Parathyroid adenoma (tissue), 2 donors: ENCODE measurements around the gene MT3.

ENCODE experiments used
- H2AFZ ChIP-seq: fragments of 300-600 bp; sonication (generic); one replicate; pipeline ENCODE4 v1.7.0; 2017; ENCODE audit warnings: antibody characterized with exemption, mild to moderate bottlenecking
- H3K27ac ChIP-seq: fragments of 300-600 bp; sonication (generic); one replicate; pipeline ENCODE4 v1.7.0; 2017
- H3K27me3 ChIP-seq: fragments of 300-600 bp; sonication (generic); one replicate; pipeline ENCODE4 v1.7.0; 2017; ENCODE audit warnings: low read length; ENCODE audit not compliant: control insufficient read depth, insufficient read depth
- H3K36me3 ChIP-seq: fragments of 300-600 bp; sonication (generic); one replicate; pipeline ENCODE4 v1.7.0; 2017; ENCODE audit warnings: low read length; ENCODE audit not compliant: control insufficient read depth, insufficient read depth
- H3K4me1 ChIP-seq: fragments of 300-600 bp; sonication (generic); one replicate; pipeline ENCODE4 v1.7.0; 2017; ENCODE audit warnings: control low read depth
- H3K4me2 ChIP-seq: fragments of 300-600 bp; sonication (generic); one replicate; pipeline ENCODE4 v1.7.0; 2017; ENCODE audit warnings: low read length
- H3K4me3 ChIP-seq: fragments of 300-600 bp; sonication (generic); one replicate; pipeline ENCODE4 v1.7.0; 2017; ENCODE audit warnings: low read depth, low read length
- H3K79me2 ChIP-seq: fragments of 300-600 bp; sonication (generic); one replicate; pipeline ENCODE4 v1.7.0; 2017; ENCODE audit warnings: control low read depth
- H3K9ac ChIP-seq: fragments of 300-600 bp; sonication (generic); one replicate; pipeline ENCODE4 v1.7.0; 2017; ENCODE audit warnings: mild to moderate bottlenecking
- H3K9me3 ChIP-seq: fragments of 300-600 bp; sonication (generic); one replicate; pipeline ENCODE4 v1.7.0; 2017; ENCODE audit warnings: low read length; ENCODE audit not compliant: control insufficient read depth
- CTCF ChIP-seq: fragments of 300-600 bp; sonication (generic); IDR thresholded peaks from one replicate; pipeline ENCODE4 v1.7.0; 2017; ENCODE audit warnings: antibody characterized with exemption, mild to moderate bottlenecking
- donor health status: primary hyperparathyroidism.

The MT3 gene

DNA sequence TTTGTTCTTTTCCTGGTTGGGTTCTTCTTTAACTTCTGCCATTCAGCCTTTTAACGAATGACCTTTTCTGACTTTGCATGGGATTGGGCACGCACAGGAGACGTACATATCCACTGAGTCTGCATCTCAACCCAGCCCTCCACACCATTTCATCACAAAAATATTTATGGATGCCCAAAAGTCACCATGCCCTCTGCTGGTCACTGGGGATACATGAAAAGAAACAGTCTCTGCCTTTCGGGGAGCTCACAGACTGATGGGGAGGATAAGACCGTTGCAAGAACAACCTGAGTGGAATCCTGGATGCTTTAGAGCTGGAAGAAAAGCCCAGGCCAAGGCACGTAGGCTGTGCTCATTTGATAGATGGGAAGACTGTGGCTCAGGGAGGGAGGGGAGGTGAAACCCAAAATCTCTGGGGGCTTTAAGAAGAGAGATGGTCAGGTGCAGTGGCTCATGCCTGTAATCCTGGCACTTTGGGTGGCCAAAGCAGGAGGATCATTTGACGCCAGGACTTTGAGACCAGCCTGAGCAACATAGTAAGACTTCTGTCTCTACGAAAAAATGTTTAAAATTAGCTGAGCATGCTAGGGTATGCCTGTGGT is 11.2 kb downstream of the MT3 start:
- no peaks in the 10 kb centered on the region for H3K36me3 ChIP-seq
- H3K4me1 ChIP-seq, result no peaks in the 10 kb centered on the region
- no peak overlapping the region for H3K4me3 ChIP-seq
- TF ChIP-seq CTCF, result peak; percentile 66
- H3K27ac ChIP-seq, result no peak overlapping the region
- H3K9me3 ChIP-seq, result no peaks in the 10 kb centered on the region
- no peak overlapping the region for H3K9ac ChIP-seq
- H2AFZ ChIP-seq, result no peak overlapping the region
- no peaks in the 10 kb centered on the region for H3K79me2 ChIP-seq
- no peaks in the 10 kb centered on the region for H3K27me3 ChIP-seq
- no peak overlapping the region for H3K4me2 ChIP-seq

DNA sequence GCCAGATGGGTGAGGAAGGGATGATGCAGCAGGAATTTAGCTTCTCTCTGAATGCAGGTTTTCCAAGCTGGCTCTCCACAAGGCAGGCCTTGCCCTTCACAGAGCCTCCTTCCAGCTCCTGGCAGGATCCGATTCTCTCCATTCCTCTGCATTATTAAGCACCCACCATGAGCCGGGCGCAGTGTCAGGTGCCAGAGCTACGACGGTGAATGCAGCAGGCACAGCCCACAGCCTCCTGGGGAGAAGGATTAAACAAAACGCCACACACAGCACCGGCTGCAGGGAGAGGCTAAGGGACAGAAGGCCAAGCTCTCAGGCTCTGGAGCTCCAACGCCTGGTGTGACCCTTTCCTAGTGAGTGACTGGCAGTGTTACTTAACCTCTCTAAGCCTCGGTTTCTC is 12.0 kb downstream of the MT3 start:
- Histone ChIP-seq H3K9me3 (no peaks in the 10 kb centered on the region), H3K79me2 (no peaks in the 10 kb centered on the region), H3K4me2 (no peak overlapping the region), H2AFZ (no peak overlapping the region), H3K9ac (no peak overlapping the region), H3K4me3 (no peak overlapping the region), H3K27ac (no peak overlapping the region), H3K27me3 (no peaks in the 10 kb centered on the region), H3K4me1 (no peaks in the 10 kb centered on the region), H3K36me3 (no peaks in the 10 kb centered on the region)
- TF ChIP-seq CTCF, result no peak

GRCh38 chr16:56603589-56603988 is 14.3 kb downstream of the MT3 start:
- Histone ChIP-seq H3K79me2 (no peaks in the 10 kb centered on the region), H3K9ac (no peak overlapping the region), H3K36me3 (no peaks in the 10 kb centered on the region), H3K9me3 (no peaks in the 10 kb centered on the region), H3K4me2 (no peak overlapping the region), H3K4me3 (no peak overlapping the region), H2AFZ (peak overlapping the region; percentile 65), H3K27me3 (no peaks in the 10 kb centered on the region), H3K4me1 (peaks cover under 1% of the 10 kb centered on the region), H3K27ac (peak overlapping the region; percentile 15)
- TF ChIP-seq CTCF, result peak; percentile 60

DNA sequence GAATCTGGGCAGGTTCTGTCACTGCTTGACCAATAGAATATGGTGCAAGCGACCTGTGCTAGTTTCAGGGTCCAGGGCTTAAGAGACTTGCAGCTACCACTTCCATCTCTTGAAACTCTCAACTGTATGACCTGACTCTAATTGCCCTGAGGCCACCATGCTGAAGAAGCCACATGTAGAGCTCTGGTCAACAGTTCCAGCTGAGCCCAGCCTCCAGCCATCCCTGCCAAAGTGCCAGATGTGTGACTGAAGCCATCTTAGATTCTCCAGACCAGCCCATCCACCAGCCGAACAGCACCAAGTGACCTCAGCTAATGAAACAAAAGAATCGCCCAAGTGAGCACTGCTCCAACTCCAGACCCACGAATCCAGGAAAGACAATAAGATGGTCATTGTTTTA is 15.6 kb downstream of the MT3 start:
- no peak overlapping the region for H3K27ac ChIP-seq
- no peak overlapping the region for H3K4me2 ChIP-seq

More for the DNA sequence above, 15.6 kb downstream of the MT3 start:
- no peak for TF ChIP-seq CTCF
- Histone ChIP-seq H3K9me3 (no peaks in the 10 kb centered on the region), H3K4me3 (no peak overlapping the region), H3K4me1 (peaks cover 11% of the 10 kb centered on the region), H2AFZ (no peak overlapping the region), H3K36me3 (no peaks in the 10 kb centered on the region), H3K79me2 (no peaks in the 10 kb centered on the region), H3K9ac (no peak overlapping the region), H3K27me3 (no peaks in the 10 kb centered on the region)
